GM12878 (cell line): ENCODE measurements around the gene PHLPP1.

Experiments used
- EZH2 ChIP-seq: IDR thresholded peaks from 2 replicates; pipeline ENCODE4 v1.6.1; 2012; ENCODE audit warnings: low read depth, mild to moderate bottlenecking, control low read depth, inconsistent platforms, low read length, borderline replicate concordance; ENCODE audit not compliant: control insufficient read depth
- POLR2A ChIP-seq: IDR thresholded peaks from 2 replicates; pipeline ENCODE4 v1.6.1; 2011; ENCODE audit warnings: low read depth, mild to moderate bottlenecking, low read length
- POLR2AphosphoS5 ChIP-seq: IDR thresholded peaks from 2 replicates; pipeline ENCODE4 v1.6.1; 2011; ENCODE audit warnings: mild to moderate bottlenecking, low read length, inconsistent platforms
- RCOR1 ChIP-seq: conservative IDR thresholded peaks from 2 replicates; pipeline ENCODE4 v1.6.1; 2012; ENCODE audit warnings: low read depth, low read length, improper control_type of control experiment
- SPI1 ChIP-seq: IDR thresholded peaks from 2 replicates; pipeline ENCODE4 v1.6.1; 2011; ENCODE audit warnings: low read depth, mild to moderate bottlenecking, low read length, moderate library complexity, borderline replicate concordance; ENCODE audit not compliant: insufficient read depth
- TBL1XR1 ChIP-seq: IDR thresholded peaks from 2 replicates; pipeline ENCODE4 v1.6.1; 2012; ENCODE audit warnings: low read depth, low read length, improper control_type of control experiment
- ZNF274 ChIP-seq: IDR thresholded peaks from one replicate; pipeline ENCODE4 v1.8.0; 2011; ENCODE audit not compliant: insufficient read length, insufficient read depth
- TF ChIP-seq, protein P1 (sequence below): IDR thresholded peaks from 2 replicates; pipeline ENCODE4 v1.6.1; 2012; ENCODE audit warnings: low read depth, low read length, improper control_type of control experiment
- TF ChIP-seq, protein P2 (sequence below), 3 experiments: IDR thresholded peaks in 2 of 3; conservative IDR thresholded peaks in 1 of 3; 2 replicates each; pipeline ENCODE4 v1.5.1; 2011; ENCODE audit warnings: low read depth in 3 of 3, low read length in 3 of 3, mild to moderate bottlenecking in 3 of 3, control low read depth in 2 of 3, moderate library complexity in 2 of 3, inconsistent platforms in 1 of 3, mixed read lengths in 1 of 3; ENCODE audit not compliant: control insufficient read depth in 2 of 3, insufficient read depth in 1 of 3; ENCODE audit errors: extremely low read depth in 1 of 3

DNA sequence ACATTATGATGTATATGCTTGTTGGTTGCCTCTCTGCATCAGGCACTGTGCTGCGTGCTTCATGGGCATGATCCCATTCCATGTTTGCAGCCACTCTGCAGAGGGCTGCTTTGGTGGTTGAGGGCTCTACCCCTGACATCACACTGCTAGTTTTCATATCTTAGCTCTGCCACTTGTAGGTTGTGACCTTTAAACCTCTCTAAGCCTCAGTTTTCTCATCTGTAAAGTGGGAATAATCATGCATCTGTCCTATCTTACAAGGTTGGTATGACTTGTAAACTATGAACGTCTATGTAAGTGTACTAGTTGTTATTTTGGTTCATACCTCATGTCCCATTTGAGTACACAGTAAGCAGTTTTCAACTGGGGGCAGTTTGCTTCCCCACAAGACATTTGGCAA lies 260.4 kb downstream of the PHLPP1 start:
- no peak for TF ChIP-seq RCOR1
- TF ChIP-seq ZNF274: no peak
- TF ChIP-seq EZH2: no peak
- TF ChIP-seq TBL1XR1: no peak
- TF ChIP-seq, protein P1, sequence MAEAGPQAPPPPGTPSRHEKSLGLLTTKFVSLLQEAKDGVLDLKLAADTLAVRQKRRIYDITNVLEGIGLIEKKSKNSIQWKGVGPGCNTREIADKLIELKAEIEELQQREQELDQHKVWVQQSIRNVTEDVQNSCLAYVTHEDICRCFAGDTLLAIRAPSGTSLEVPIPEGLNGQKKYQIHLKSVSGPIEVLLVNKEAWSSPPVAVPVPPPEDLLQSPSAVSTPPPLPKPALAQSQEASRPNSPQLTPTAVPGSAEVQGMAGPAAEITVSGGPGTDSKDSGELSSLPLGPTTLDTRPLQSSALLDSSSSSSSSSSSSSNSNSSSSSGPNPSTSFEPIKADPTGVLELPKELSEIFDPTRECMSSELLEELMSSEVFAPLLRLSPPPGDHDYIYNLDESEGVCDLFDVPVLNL: no peak
- TF ChIP-seq, protein P2, sequence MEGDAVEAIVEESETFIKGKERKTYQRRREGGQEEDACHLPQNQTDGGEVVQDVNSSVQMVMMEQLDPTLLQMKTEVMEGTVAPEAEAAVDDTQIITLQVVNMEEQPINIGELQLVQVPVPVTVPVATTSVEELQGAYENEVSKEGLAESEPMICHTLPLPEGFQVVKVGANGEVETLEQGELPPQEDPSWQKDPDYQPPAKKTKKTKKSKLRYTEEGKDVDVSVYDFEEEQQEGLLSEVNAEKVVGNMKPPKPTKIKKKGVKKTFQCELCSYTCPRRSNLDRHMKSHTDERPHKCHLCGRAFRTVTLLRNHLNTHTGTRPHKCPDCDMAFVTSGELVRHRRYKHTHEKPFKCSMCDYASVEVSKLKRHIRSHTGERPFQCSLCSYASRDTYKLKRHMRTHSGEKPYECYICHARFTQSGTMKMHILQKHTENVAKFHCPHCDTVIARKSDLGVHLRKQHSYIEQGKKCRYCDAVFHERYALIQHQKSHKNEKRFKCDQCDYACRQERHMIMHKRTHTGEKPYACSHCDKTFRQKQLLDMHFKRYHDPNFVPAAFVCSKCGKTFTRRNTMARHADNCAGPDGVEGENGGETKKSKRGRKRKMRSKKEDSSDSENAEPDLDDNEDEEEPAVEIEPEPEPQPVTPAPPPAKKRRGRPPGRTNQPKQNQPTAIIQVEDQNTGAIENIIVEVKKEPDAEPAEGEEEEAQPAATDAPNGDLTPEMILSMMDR (IDR thresholded peaks at IDR 0.05 in 2 of 3, conservative IDR thresholded peaks at IDR 0.05 in 1 of 3; ENCODE audit: control insufficient read depth in 2 of 3, extremely low read depth in 1 of 3, insufficient read depth in 1 of 3, low read depth in 3 of 3, low read length in 3 of 3): no peak
- no peak for TF ChIP-seq POLR2A
- TF ChIP-seq POLR2AphosphoS5: no peak
- TF ChIP-seq SPI1: no peak
